OCI-LY7 (cell line): ENCODE data around the gene GPHN. TPM values are rescaled to one million over a fixed set of nuclear protein-coding genes. Genes with fewer than 3 reads are reported as not detected.

Experiments used
- BruUV-seq: library from RNA; stranded (reverse); fragments of 400-500 nt; replicated peaks from 2 replicates; lab custom pipeline; 2021; lab: Mats Ljungman, UMichigan
- CTCF ChIA-PET: fragments of 300-600 bp; sonication (Branson Sonifier 250); formaldehyde crosslinking; loops from one replicate; lab custom pipeline; 2022; ENCODE audit warnings: antibody characterized with exemption; ENCODE audit not compliant: unreplicated experiment; lab: Charles Lee
- POLR2A ChIA-PET: fragments of 300-600 bp; sonication (Branson Sonifier 250); formaldehyde crosslinking; loops from one replicate; lab custom pipeline; 2022; ENCODE audit warnings: antibody characterized with exemption; lab: Charles Lee
- DNase-seq: peaks from one replicate; pipeline ENCODE4 v3.0.0-alpha.2; 2015; ENCODE audit warnings: low spot score
- H2AFZ ChIP-seq: fragments of 200-600 bp; sonication (generic), shearing (Covaris generic); 2 replicates; pipeline ENCODE4 v1.6.1; 2014; ENCODE audit warnings: mild to moderate bottlenecking, antibody characterized with exemption, low read length, moderate library complexity
- H3K27ac ChIP-seq: fragments of 200-600 bp; sonication (generic); 2 replicates; pipeline ENCODE4 v1.5.1; 2014; ENCODE audit warnings: mixed run types, low read depth, mild to moderate bottlenecking, moderate library complexity, low read length, inconsistent platforms; ENCODE audit not compliant: poor library complexity, severe bottlenecking
- H3K36me3 ChIP-seq: fragments of 200-600 bp; sonication (generic); 2 replicates; pipeline ENCODE4 v1.6.1; 2014; ENCODE audit warnings: mild to moderate bottlenecking, antibody characterized with exemption, low read length, moderate library complexity, mixed read lengths; ENCODE audit not compliant: insufficient read depth
- H3K4me1 ChIP-seq: fragments of 200-600 bp; sonication (generic); 2 replicates; pipeline ENCODE4 v1.5.1; 2014; ENCODE audit warnings: mild to moderate bottlenecking, low read length; ENCODE audit not compliant: insufficient read depth, poor library complexity, severe bottlenecking
- H3K4me2 ChIP-seq: fragments of 200-600 bp; sonication (generic); 2 replicates; pipeline ENCODE4 v1.6.1; 2014; ENCODE audit warnings: mild to moderate bottlenecking, low read length
- H3K4me3 ChIP-seq: fragments of 200-600 bp; sonication (generic); 2 replicates; pipeline ENCODE4 v1.5.1; 2014; ENCODE audit warnings: mild to moderate bottlenecking, low read depth, low read length; ENCODE audit not compliant: poor library complexity, severe bottlenecking
- H3K79me2 ChIP-seq: fragments of 200-600 bp; sonication (generic); 2 replicates; pipeline ENCODE4 v1.6.1; 2016; ENCODE audit warnings: low read depth, mild to moderate bottlenecking, low read length, moderate library complexity, mixed read lengths; ENCODE audit not compliant: insufficient read depth
- H3K9me2 ChIP-seq: fragments of 200-600 bp; sonication (generic); 2 replicates; pipeline ENCODE4 v1.6.1; 2016; ENCODE audit warnings: mild to moderate bottlenecking, low read length, mixed read lengths; ENCODE audit not compliant: insufficient read depth
- H3K9me3 ChIP-seq: fragments of 200-600 bp; sonication (generic); 2 replicates; pipeline ENCODE4 v1.6.1; 2014; ENCODE audit warnings: mild to moderate bottlenecking, mixed run types, low read length, mixed read lengths
- H4K20me1 ChIP-seq: fragments of 200-600 bp; sonication (generic); 2 replicates; pipeline ENCODE4 v1.6.1; 2014; ENCODE audit warnings: mild to moderate bottlenecking, antibody characterized with exemption, low read length, moderate library complexity, mixed read lengths; ENCODE audit not compliant: insufficient read depth
- EZH2phosphoT487 ChIP-seq: fragments of 200-600 bp; sonication (generic); IDR thresholded peaks from 2 replicates; pipeline ENCODE4 v1.6.1; 2018; ENCODE audit warnings: low read depth, borderline replicate concordance, mild to moderate bottlenecking, mixed run types, antibody characterized with exemption, low read length, moderate library complexity, mixed read lengths
- intact Hi-C: fragments of 100-400 bp; cut with micrococcal nuclease; formaldehyde crosslinking; loops from one replicate; pipeline ENCODE4 v1.10.0; 2022; ENCODE audit not compliant: unreplicated experiment
- total RNA-seq, 2 experiments: library from RNA; depleted of rRNA in 1 of 2; stranded (reverse); fragments of >200 nt in 1 of 2; shearing (Covaris generic) in 1 of 2; gene quantifications; 2 replicates each; pipeline ENCODE4 v1.2.3, GENCODE V29; 2014 to 2022
- TF ChIP-seq, protein P1 (sequence below): fragments of 200-600 bp; sonication (generic); conservative IDR thresholded peaks from 2 replicates; pipeline ENCODE4 v1.5.1; 2014; ENCODE audit warnings: mild to moderate bottlenecking, antibody characterized with exemption, low read length, moderate library complexity, mixed read lengths

Gene GPHN
- total RNA-seq, 2 experiments from 2014 or later = not detected

DNA sequence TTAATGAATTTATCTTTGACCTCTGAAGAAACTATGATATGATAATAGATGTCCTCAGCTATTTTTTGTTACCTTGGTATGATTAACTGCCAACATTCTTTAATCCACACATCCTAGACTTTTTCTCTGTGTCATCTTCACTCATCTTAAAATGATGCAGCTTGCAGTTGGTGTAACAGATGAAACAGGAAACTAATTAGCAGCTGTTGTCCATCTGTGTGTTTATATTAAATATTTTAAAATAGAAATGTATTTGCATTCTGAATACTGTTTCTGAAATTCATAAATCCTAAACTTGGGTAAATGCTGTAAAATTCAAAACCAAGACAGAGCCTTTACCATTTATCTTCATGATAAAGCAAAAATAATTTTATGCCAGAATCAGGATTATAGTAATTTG lies 625.2 kb downstream of the GPHN start:
- H3K4me1 ChIP-seq = no peaks in the 10 kb centered on the region
- H3K79me2 ChIP-seq = no peaks in the 10 kb centered on the region
- CTCF ChIA-PET = no interaction called here
- TF ChIP-seq, protein P1, sequence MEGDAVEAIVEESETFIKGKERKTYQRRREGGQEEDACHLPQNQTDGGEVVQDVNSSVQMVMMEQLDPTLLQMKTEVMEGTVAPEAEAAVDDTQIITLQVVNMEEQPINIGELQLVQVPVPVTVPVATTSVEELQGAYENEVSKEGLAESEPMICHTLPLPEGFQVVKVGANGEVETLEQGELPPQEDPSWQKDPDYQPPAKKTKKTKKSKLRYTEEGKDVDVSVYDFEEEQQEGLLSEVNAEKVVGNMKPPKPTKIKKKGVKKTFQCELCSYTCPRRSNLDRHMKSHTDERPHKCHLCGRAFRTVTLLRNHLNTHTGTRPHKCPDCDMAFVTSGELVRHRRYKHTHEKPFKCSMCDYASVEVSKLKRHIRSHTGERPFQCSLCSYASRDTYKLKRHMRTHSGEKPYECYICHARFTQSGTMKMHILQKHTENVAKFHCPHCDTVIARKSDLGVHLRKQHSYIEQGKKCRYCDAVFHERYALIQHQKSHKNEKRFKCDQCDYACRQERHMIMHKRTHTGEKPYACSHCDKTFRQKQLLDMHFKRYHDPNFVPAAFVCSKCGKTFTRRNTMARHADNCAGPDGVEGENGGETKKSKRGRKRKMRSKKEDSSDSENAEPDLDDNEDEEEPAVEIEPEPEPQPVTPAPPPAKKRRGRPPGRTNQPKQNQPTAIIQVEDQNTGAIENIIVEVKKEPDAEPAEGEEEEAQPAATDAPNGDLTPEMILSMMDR = no peak
- TF ChIP-seq EZH2phosphoT487 = no peak
- H3K4me2 ChIP-seq = no peak overlapping the region
- no peaks in the 10 kb centered on the region for H3K9me2 ChIP-seq
- no peaks in the 10 kb centered on the region for H3K36me3 ChIP-seq
- no peak for DNase-seq
- intact Hi-C loops = no loop called here
- no peak overlapping the region for H3K4me3 ChIP-seq
- no TSS peak for BruUV-seq
- no peaks in the 10 kb centered on the region for H4K20me1 ChIP-seq
- no peaks in the 10 kb centered on the region for H3K9me3 ChIP-seq
- no peak overlapping the region for H2AFZ ChIP-seq
- POLR2A ChIA-PET = no interaction called here
- no peak overlapping the region for H3K27ac ChIP-seq

DNA sequence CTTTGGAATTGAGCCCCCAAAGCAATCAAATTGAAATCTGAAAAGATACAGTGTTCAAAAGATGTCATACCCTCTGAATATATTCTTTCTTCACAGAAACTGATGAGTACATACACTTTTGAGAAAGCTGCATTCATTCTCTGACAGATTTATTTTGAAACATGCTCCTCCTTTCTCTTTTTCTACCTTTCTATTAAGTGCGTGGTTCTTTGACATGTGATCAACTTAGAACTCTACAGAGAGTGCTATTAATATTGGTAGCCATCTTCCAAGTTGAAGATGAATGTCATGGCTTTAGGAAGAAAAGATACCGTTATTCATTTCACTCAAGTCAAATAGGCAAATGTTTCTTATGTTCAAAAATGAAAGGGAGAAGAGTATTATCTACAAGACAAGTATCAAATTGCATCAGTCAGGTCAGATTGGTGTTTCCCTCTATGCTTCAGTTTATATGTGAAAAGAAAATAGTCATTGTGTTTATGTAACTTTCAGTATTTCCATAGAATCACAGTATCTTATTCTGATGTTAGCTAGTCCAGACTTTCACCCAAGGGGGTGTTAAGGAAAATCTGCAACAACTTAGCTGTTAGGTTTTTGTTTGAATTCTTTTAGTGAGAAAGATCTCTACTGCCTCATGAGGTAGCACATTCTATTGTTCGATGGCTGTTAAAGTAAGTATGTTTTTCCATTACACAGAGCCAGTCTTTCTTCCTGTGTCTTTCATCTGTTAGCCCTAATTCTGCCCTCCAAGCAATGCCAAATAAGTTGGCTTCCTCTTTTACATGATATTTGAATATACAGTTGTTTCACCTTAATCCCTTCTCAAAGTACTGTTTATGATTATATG lies 625.9 kb downstream of the GPHN start:
- Histone ChIP-seq H2AFZ (no peak overlapping the region), H3K27ac (no peak overlapping the region), H3K79me2 (no peaks in the 10 kb centered on the region), H3K4me1 (no peaks in the 10 kb centered on the region), H3K9me3 (no peaks in the 10 kb centered on the region), H3K4me2 (no peak overlapping the region), H3K9me2 (no peaks in the 10 kb centered on the region), H3K4me3 (no peak overlapping the region), H4K20me1 (no peaks in the 10 kb centered on the region), H3K36me3 (no peaks in the 10 kb centered on the region)
- DNase-seq = no peak
- BruUV-seq = no TSS peak
- TF ChIP-seq, protein P1 = no peak
- no peak for TF ChIP-seq EZH2phosphoT487
- ChIA-PET CTCF (no interaction called here), POLR2A (no interaction called here)
- intact Hi-C loops = no loop called here

DNA sequence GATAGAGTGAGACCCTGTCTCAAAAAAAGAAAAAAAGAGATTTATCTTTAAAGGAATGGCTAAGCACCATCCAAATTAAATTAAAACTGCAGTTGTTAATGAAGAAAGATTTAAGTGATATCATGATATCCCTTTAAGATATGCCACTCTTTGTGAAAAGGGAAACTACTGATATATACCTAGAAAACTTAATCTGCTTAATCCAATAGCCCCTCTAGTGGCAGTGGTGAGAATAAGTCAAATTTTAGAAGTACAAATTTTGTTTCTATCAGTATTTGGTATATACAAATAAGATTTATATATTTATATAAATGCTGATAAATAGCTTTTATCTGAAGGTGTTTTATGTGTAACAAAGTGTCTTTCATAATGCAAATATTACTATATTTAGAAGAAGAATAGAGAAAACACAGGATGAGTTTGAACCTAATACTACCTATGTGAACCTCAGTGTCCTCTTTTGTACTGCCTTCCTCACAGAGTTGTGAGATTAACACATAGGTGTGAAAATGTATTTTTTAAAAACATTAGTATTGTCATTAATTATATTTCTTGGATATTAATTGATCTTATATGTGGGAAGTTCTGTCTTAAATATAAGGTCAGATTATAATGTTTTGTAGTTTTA lies 629.9 kb downstream of the GPHN start:
- Histone ChIP-seq H3K79me2 (no peaks in the 10 kb centered on the region), H3K27ac (no peak overlapping the region), H3K36me3 (no peaks in the 10 kb centered on the region), H3K4me3 (no peak overlapping the region), H4K20me1 (no peaks in the 10 kb centered on the region), H3K9me2 (no peaks in the 10 kb centered on the region), H3K4me1 (no peaks in the 10 kb centered on the region), H2AFZ (no peak overlapping the region), H3K4me2 (no peak overlapping the region), H3K9me3 (no peaks in the 10 kb centered on the region)
- intact Hi-C loops = no loop called here
- POLR2A ChIA-PET = interaction anchor here (0.6 kb wide), 1 partner anchor 579 kb away, joined by 9 read pairs; no protein-coding TSS in a partner anchor
- CTCF ChIA-PET = no interaction called here
- no peak for TF ChIP-seq EZH2phosphoT487
- TF ChIP-seq, protein P1 = peak; percentile 71
- BruUV-seq = no TSS peak
- peak; percentile 11 for DNase-seq
